ENCODE results near the gene MAP3K2. TPM values are rescaled to one million over a fixed set of nuclear protein-coding genes. Genes with fewer than 3 reads are reported as not detected.

MAP3K2 gene
- polyA plus RNA-seq, 1 experiment: 10.9 TPM

DNA sequence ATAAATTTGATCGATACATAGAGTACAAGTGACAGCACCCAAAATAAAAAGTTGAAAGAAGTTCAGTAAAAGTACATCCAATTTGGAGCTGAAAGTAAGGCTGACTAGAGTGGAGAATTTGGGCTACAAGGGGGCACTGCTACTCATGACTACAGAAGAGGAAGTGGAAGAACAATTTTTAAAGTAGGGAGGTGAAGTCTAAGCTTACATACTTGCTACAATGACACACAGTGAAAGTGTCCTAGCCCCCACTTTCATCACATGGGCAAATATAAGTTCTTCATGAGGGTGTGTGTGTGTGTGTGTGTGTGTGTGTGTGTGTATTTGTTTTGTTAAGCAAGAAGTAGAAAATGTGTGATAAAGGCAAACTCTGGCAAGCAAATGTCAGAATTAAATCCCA is 45.7 kb downstream of the MAP3K2 start:
- Histone ChIP-seq H3K27me3 (ENCODE audit: control insufficient read depth, insufficient read depth, low read length) (no peaks in the 10 kb centered on the region), H3K36me3 (ENCODE audit: control insufficient read depth, insufficient read depth, low read length) (peaks cover 1% of the 10 kb centered on the region; the same call in 1 of the 2 replicates), H3K4me3 (ENCODE audit: low read depth, low read length) (no peak overlapping the region)
- TF ChIP-seq, protein P1, sequence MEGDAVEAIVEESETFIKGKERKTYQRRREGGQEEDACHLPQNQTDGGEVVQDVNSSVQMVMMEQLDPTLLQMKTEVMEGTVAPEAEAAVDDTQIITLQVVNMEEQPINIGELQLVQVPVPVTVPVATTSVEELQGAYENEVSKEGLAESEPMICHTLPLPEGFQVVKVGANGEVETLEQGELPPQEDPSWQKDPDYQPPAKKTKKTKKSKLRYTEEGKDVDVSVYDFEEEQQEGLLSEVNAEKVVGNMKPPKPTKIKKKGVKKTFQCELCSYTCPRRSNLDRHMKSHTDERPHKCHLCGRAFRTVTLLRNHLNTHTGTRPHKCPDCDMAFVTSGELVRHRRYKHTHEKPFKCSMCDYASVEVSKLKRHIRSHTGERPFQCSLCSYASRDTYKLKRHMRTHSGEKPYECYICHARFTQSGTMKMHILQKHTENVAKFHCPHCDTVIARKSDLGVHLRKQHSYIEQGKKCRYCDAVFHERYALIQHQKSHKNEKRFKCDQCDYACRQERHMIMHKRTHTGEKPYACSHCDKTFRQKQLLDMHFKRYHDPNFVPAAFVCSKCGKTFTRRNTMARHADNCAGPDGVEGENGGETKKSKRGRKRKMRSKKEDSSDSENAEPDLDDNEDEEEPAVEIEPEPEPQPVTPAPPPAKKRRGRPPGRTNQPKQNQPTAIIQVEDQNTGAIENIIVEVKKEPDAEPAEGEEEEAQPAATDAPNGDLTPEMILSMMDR (IDR thresholded peaks at IDR 0.05; ENCODE audit: insufficient read depth, low read depth, low read length): no peak
- DNase-seq (ENCODE audit: low read depth): no peak
- CTCF ChIA-PET: no interaction called here
- POLR2A ChIA-PET: no interaction called here

DNA sequence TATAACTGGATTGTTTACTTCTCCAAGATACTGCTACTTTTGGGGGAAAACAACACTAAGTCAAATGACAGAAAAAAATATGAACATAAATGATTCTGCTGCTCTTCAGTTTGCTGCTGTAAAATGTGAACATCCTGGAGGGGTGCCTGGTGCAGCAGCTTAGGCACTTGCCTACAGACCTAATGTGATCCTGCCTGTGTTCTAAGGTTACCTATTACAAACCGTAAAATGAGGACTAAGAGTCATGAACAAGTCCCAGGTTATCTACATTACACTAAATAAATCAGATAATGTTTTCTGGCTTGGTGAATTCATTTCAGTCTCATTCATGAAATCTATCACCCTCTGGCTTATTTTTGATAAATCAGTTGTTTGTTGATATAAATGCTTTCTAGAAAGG is 55.4 kb downstream of the MAP3K2 start:
- CTCF ChIA-PET: interaction anchor here (1.3 to 3.0 kb wide), 3 partner anchors 121 to 155 kb away, joined by 3 to 12 read pairs (median 3); no protein-coding TSS in a partner anchor
- Histone ChIP-seq H3K27me3 (ENCODE audit: control insufficient read depth, insufficient read depth, low read length) (no peaks in the 10 kb centered on the region), H3K4me3 (ENCODE audit: low read depth, low read length) (no peak overlapping the region), H3K36me3 (ENCODE audit: control insufficient read depth, insufficient read depth, low read length) (peaks cover 1% of the 10 kb centered on the region; the same call in 1 of the 2 replicates)
- TF ChIP-seq, protein P1 (IDR thresholded peaks at IDR 0.05; ENCODE audit: insufficient read depth, low read depth, low read length): no peak
- POLR2A ChIA-PET: no interaction called here
- no peak for DNase-seq (ENCODE audit: low read depth)

DNA sequence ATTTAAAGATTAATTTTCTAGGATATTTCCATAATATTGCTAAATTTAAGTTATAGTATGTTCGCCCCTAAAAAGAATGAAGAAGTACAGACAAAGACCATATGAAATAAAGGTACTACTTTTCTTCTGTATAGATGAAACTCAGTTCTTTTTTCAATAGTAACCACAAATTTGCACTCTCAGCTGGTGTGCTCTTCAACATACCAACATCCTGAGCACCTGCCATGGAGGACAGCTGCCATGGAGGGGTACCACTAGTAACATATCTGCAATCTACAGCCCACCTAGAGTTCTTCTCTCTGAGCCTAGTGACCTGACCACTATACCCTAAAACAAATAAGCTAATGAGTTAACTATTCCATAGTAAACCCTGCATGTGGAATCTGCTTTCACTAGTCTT is 57.0 kb downstream of the MAP3K2 start:
- TF ChIP-seq, protein P1 (IDR thresholded peaks at IDR 0.05; ENCODE audit: insufficient read depth, low read depth, low read length): no peak
- no peak for DNase-seq (ENCODE audit: low read depth)
- CTCF ChIA-PET: interaction anchor here (1.5 to 3.0 kb wide), 2 partner anchors 149 to 157 kb away, joined by 3 to 12 read pairs; no protein-coding TSS in a partner anchor
- no peak overlapping the region for H3K4me3 ChIP-seq (ENCODE audit: low read depth, low read length)
- POLR2A ChIA-PET: no interaction called here
- no peaks in the 10 kb centered on the region for H3K27me3 ChIP-seq (ENCODE audit: control insufficient read depth, insufficient read depth, low read length)
- H3K36me3 ChIP-seq (ENCODE audit: control insufficient read depth, insufficient read depth, low read length): 0 out of 2 replicates have a peak, but pooled peaks cover 1% of the 10 kb centered on the region

GRCh38 chr2:127326289-127326945 is 61.4 kb downstream of the MAP3K2 start:
- no peaks in the 10 kb centered on the region for H3K27me3 ChIP-seq (ENCODE audit: control insufficient read depth, insufficient read depth, low read length)
- no peak for DNase-seq (ENCODE audit: low read depth)
- H3K36me3 ChIP-seq (ENCODE audit: control insufficient read depth, insufficient read depth, low read length): peaks cover 2% of the 10 kb centered on the region; the same call in 1 of the 2 replicates
- ChIA-PET POLR2A (no interaction called here), CTCF (interaction anchor here (0.6 to 5.9 kb wide), 2 partner anchors 13 to 153 kb away, joined by 4 to 51 read pairs; no protein-coding TSS in a partner anchor)
- no peak overlapping the region for H3K4me3 ChIP-seq (ENCODE audit: low read depth, low read length)
- TF ChIP-seq, protein P1 (IDR thresholded peaks at IDR 0.05; ENCODE audit: insufficient read depth, low read depth, low read length): no peak

DNA sequence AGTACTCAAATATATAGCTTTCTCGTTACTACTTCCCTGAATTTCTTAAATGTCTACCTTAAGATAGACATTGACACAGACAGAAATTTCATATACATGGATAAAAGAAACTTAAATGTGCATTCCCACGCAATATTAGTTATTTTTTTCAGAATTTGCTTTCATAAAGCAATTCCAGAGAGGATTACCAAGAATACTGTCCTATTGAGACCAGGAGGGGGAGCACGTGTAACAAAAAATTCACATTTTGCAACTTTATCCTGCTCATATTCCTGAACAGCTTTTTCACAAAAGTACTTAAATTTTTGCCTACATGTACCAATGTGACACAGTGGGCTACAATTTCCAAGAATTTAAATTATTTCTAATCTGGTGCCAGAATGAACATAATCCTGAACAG is 63.1 kb downstream of the MAP3K2 start:
- CTCF ChIA-PET: interaction anchor here (0.7 to 5.9 kb wide), 20 partner anchors 11 to 168 kb away, joined by 3 to 51 read pairs (median 4); no protein-coding TSS in a partner anchor
- TF ChIP-seq, protein P1 (IDR thresholded peaks at IDR 0.05; ENCODE audit: insufficient read depth, low read depth, low read length): peak; percentile 67
- POLR2A ChIA-PET: no interaction called here
- DNase-seq (ENCODE audit: low read depth): no peak
- Histone ChIP-seq H3K4me3 (ENCODE audit: low read depth, low read length) (no peak overlapping the region), H3K36me3 (ENCODE audit: control insufficient read depth, insufficient read depth, low read length) (peaks cover 2% of the 10 kb centered on the region; the same call in 1 of the 2 replicates), H3K27me3 (ENCODE audit: control insufficient read depth, insufficient read depth, low read length) (no peaks in the 10 kb centered on the region)

Measured in BJ (cell line).